ENCODE data around the gene VKORC1L1.
"Not testable (repeated sequence)": the region's sequence is repeated elsewhere in the genome, so short reads cannot be mapped to it uniquely, and the experiment has no call there.

- not testable (repeated sequence) for TF ChIP-seq MYBL2 (CRISPR knock-in tag; IDR thresholded peaks at IDR 0.05); CTCF (IDR thresholded peaks at IDR 0.05); ATF2 (CRISPR knock-in tag; IDR thresholded peaks at IDR 0.05; ENCODE audit: borderline replicate concordance, low read depth)
These were observed 122.1 kb downstream of the VKORC1L1 start for GRCh38 chr7:65994984-65995383.

Measured in WTC11 (cell line).